ENCODE results near the gene CCT7. TPM values are rescaled to one million over a fixed set of nuclear protein-coding genes. Genes with fewer than 3 reads are reported as not detected.
A peak's percentile ranks its signal among the peaks of the same experiment; 100 is the strongest.

CCT7 gene
- total and polyA plus RNA-seq, 2 of the 8 experiments (the other 6 are each of a cell fraction or from before 2014, with no cell fraction given), result 440 to 474 TPM

DNA sequence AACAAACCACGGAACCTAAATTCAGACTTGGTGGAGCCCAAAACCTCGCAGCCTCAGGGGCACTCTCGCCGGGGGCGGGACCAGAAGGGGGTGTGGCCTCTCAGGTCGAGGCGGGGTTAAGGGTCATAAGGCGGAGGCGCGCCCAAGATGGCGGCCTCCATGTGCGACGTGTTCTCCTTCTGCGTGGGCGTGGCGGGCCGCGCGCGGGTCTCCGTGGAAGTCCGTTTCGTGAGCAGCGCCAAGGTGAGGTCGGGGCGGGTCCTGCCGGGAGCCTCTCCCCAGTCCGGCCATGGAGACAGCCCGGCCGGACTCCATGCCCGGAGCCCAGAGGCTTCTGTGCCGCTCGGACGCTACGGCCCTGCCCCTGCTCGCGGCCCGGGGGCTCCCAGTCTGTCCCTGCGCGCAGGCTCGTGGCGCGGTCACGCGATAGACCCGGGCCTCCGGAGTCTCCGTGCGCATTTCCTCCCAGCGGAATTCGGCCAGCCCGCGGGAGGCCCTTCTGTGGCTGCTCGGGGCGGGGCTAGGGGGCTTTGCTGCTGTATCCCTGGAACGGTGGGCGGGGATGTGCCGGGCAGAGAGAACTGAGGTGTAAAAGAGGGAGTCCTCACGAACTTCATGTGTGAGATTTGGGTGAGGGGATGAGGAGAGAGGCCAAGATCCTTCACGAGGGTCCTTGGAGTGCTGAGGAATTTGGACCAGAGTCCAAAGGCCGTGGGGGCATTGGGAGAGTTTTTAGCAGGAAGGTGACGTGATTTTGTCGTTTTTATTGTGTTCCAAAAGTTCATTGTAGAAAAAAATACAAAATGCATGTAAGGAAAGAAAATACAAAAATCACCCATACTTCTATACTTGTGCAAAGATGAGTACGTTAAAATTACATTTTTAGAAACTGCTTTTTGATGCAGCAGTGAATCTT lies 19.7 kb upstream of the CCT7 start, which contains the start of gene SMYD5 (continued):
- TF ChIP-seq SIN3A (conservative IDR thresholded peaks at IDR 0.05 in 1 of 2, IDR thresholded peaks at IDR 0.05 in 1 of 2; ENCODE audit: low read depth in 1 of 2, low read length in 2 of 2) (peak in 1 of 2 experiments; percentile 63; a peak in 1 of 4 replicates), POU5F1 (IDR thresholded peaks at IDR 0.05; ENCODE audit: low read depth, low read length) (no peak), GABPA (IDR thresholded peaks at IDR 0.05; ENCODE audit: borderline replicate concordance, insufficient read depth, low read length) (no peak), ASH2L (IDR thresholded peaks at IDR 0.05; ENCODE audit: low read length) (peak; percentile 99), CREB1 (IDR thresholded peaks at IDR 0.05) (peak; percentile 50; the same call in 1 of the 2 replicates), CHD2 (IDR thresholded peaks at IDR 0.05; ENCODE audit: low read length) (peak; percentile 79), CTBP2 (IDR thresholded peaks at IDR 0.05; ENCODE audit: borderline replicate concordance, insufficient read depth, insufficient read length, low read length) (no peak), HDAC6 (IDR thresholded peaks at IDR 0.05; ENCODE audit: low read depth, low read length) (no peak), ATF2 (IDR thresholded peaks at IDR 0.05; ENCODE audit: low read length) (no peak; the same call in 1 of the 2 replicates), SAP30 (IDR thresholded peaks at IDR 0.05; ENCODE audit: insufficient read depth, insufficient replicate concordance, low read length) (no peak), EP300 (IDR thresholded peaks at IDR 0.05; ENCODE audit: borderline replicate concordance in 1 of 2, low read depth in 2 of 2, low read length in 2 of 2) (no peak), KDM1A (IDR thresholded peaks at IDR 0.05; ENCODE audit: borderline replicate concordance, low read length) (no peak), BRCA1 (IDR thresholded peaks at IDR 0.05; ENCODE audit: low read depth, low read length) (peak; percentile 54; the same call in 1 of the 2 replicates), TEAD4 (IDR thresholded peaks at IDR 0.05; ENCODE audit: low read depth, low read length) (no peak), SIX5 (IDR thresholded peaks at IDR 0.05; ENCODE audit: low read depth, low read length) (no peak), POLR2AphosphoS5 (IDR thresholded peaks at IDR 0.05; ENCODE audit: low read depth, low read length) (peak; percentile 96), CBX5 (IDR thresholded peaks at IDR 0.05; ENCODE audit: low read depth, low read length) (no peak)
- TF ChIP-seq, protein P1, sequence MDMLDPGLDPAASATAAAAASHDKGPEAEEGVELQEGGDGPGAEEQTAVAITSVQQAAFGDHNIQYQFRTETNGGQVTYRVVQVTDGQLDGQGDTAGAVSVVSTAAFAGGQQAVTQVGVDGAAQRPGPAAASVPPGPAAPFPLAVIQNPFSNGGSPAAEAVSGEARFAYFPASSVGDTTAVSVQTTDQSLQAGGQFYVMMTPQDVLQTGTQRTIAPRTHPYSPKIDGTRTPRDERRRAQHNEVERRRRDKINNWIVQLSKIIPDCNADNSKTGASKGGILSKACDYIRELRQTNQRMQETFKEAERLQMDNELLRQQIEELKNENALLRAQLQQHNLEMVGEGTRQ (IDR thresholded peaks at IDR 0.05; ENCODE audit: low read length), result no peak
- TF ChIP-seq, protein P2, sequence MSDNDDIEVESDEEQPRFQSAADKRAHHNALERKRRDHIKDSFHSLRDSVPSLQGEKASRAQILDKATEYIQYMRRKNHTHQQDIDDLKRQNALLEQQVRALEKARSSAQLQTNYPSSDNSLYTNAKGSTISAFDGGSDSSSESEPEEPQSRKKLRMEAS (IDR thresholded peaks at IDR 0.05), result peak; percentile 93

All from H1 (cell line).